DMS114 treated with DMSO at 0.1 percent for 48 hours (cell line): Measurements from ENCODE around the gene SLF2.
A peak's percentile ranks its signal among the peaks of the same experiment; 100 is the strongest.

Experiments used
- DNase-seq: peaks from one replicate; lab custom pipeline; 2025; ENCODE audit not compliant: unreplicated experiment; lab: John Stamatoyannopoulos, UW

The SLF2 gene

GRCh38 chr10:100998991-100999741 is 86.4 kb downstream of the SLF2 start:
- peak; percentile 21 for DNase-seq

GRCh38 chr10:100999742-101000126 is 87.0 kb downstream of the SLF2 start, which contains the start of gene LZTS2:
Gene LZTS2, plus strand, starts transcription at chr10:100999808. Its CDS starts 2,731 bp downstream, at chr10:101002539.
- no peak for DNase-seq

- no peak for DNase-seq
These were observed 87.6 kb downstream of the SLF2 start for GRCh38 chr10:101000127-101000914.

GRCh38 chr10:101000915-101001658 is 88.3 kb downstream of the SLF2 start:
- no peak for DNase-seq

- DNase-seq: no peak
These were observed 88.9 kb downstream of the SLF2 start for GRCh38 chr10:101001659-101002035.

- no peak for DNase-seq
These were observed 89.7 kb downstream of the SLF2 start for GRCh38 chr10:101002456-101002855.

- DNase-seq: no peak
These were observed 91.0 kb downstream of the SLF2 start for GRCh38 chr10:101003639-101004206.

GRCh38 chr10:101005361-101005760 is 92.6 kb downstream of the SLF2 start:
- no peak for DNase-seq

GRCh38 chr10:101005869-101006567 is 93.3 kb downstream of the SLF2 start:
- no peak for DNase-seq

GRCh38 chr10:101006593-101007098 is 93.9 kb downstream of the SLF2 start:
- no peak for DNase-seq

- no peak for DNase-seq
These were observed 94.4 kb downstream of the SLF2 start for GRCh38 chr10:101007099-101007711.

- no peak for DNase-seq
These were observed 95.4 kb downstream of the SLF2 start for GRCh38 chr10:101007915-101008822.

- no peak for DNase-seq
These were observed 96.2 kb downstream of the SLF2 start for GRCh38 chr10:101008823-101009423.

GRCh38 chr10:101010329-101010728 is 97.6 kb downstream of the SLF2 start:
- DNase-seq: no peak

- peak; percentile 69 for DNase-seq
These were observed 99.0 kb downstream of the SLF2 start for GRCh38 chr10:101011517-101012423.

- peak; percentile 87 for DNase-seq
These were observed 100.0 kb downstream of the SLF2 start for GRCh38 chr10:101012525-101013364.
